G401 (cell line): ENCODE measurements around the gene SLC4A1AP. TPM values are rescaled to one million over a fixed set of nuclear protein-coding genes. Genes with fewer than 3 reads are reported as not detected.

Experiments used
- DNase-seq: peaks from one replicate; pipeline ENCODE4 v3.0.0-alpha.2; 2015; ENCODE audit warnings: low spot score
- in situ Hi-C: cut with HindIII; loops from 2 replicates; pipeline ENCODE4 v1.10.0; 2016; ENCODE audit warnings: low sequenced_read_pairs, mixed read lengths
- total RNA-seq: library from RNA; depleted of rRNA; stranded (reverse); fragments of >200 nt; shearing (Covaris generic); gene quantifications from 2 replicates; pipeline ENCODE4 v1.2.3, GENCODE V29; 2014

The SLC4A1AP gene
- total RNA-seq, 1 experiment from 2014 or later, result 41.5 TPM

DNA sequence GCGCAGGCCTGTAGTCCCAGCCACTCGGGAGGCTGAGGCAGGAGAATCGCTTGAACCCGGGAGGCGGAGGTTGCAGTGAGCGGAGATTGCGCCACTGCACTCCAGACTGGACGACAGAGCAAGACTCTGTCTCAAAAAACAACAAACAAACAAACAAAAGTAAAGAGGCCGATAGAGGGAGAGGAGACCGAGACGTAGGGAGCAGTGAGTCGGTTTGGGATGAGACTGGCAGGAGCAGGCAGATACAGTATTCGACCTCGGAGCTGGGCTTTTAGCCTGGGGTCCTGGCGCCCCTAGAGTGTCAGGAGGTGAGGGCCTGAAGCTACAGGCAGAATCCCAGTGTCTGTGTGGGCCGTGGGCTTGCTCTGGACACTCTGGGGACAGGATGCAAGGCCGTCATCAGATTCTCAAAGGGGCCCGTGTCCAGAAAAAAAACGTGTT lies 51.2 kb downstream of the SLC4A1AP start:
- in situ Hi-C loops, result no loop called here
- no peak for DNase-seq

- in situ Hi-C loops, result no loop called here
- DNase-seq, result peak; percentile 51
These were observed 51.9 kb downstream of the SLC4A1AP start for GRCh38 chr2:27715318-27716210.

GRCh38 chr2:27716301-27717069 lies 52.8 kb downstream of the SLC4A1AP start:
- in situ Hi-C loops, result no loop called here
- peak; percentile 19 for DNase-seq

- peak; percentile 36 for DNase-seq
- in situ Hi-C loops, result no loop called here
These were observed 53.5 kb downstream of the SLC4A1AP start for GRCh38 chr2:27717070-27717795.

DNA sequence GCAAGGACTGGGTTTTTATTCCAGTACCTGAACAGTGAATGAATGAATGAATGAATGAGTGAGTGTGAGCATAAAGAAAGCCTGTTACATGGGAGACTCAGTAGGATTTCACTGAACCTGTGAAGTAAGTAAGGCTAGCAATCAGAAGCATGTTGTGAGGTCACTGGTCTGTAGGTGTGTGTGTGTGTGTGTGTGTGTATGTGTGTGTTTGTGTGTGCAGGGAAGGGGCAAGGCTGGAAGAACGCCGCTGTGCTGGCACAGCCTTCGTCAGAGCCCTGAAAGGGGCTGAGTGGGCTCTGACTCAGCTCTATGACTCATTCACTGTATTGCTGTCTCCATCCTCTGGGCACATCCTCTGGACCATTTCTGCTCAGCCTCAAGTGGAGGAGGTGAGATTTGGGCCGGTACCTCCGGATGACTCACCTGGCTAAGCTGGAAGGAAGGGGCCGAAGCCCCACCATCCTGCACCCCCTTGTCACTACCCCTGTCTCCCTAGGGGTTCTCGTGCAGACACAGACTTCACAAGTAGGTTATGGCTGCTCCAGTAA lies 56.4 kb downstream of the SLC4A1AP start:
- no peak for DNase-seq
- in situ Hi-C loops, result no loop called here

- in situ Hi-C loops, result no loop called here
- no peak for DNase-seq
These were observed 57.6 kb downstream of the SLC4A1AP start for GRCh38 chr2:27721335-27721734.

DNA sequence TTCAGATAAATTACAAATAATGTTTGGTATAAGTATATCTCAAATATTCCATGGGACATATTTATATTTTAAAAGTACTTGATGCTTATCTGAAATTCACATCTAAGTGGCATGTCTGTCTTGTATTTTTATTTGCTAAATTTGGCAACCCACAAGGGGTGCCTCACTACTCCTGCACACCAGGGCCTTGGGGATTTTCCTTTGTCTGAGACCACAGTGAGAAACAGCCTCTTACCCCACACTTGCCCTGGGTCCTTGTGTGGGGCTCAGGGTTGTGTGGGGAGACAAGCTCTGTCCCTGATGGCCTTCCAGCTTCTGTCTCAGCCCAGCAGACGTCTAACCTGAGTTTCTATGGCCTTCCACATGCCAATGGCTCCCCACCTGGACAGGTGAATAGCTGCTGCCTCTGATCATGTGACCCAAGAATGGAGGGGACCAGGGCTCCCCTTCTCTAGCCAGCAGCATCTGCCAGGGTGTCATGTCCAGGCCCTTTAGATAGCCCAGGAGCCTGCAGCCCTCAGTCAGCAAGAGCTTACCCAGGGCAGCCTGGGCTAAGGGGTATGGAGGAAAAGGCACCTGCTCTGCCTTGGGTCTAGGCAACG lies 58.3 kb downstream of the SLC4A1AP start:
- DNase-seq, result no peak
- in situ Hi-C loops, result no loop called here

- DNase-seq, result peak; percentile 67
- in situ Hi-C loops, result no loop called here
These were observed 59.9 kb downstream of the SLC4A1AP start for GRCh38 chr2:27723372-27724144.

DNA sequence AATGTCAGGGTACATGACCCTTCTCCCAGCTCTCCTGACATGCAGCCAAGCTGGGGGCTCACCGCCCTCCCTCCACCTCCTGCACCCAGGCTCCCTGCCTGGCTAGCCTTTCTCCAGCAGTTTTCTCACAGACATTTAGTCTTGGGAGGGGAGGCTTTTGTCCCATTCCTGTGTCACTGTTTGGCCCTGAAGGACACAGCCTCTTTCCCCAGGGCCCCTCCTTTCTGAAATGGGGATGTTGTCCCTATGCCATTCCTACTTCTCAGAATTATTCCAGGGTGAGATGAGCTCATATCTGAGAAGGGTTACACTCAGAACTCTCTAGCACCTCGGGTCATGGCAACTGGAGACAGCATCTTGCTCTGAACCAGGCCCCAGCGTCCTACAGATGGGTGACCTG lies 60.5 kb downstream of the SLC4A1AP start:
- in situ Hi-C loops, result no loop called here

DNA sequence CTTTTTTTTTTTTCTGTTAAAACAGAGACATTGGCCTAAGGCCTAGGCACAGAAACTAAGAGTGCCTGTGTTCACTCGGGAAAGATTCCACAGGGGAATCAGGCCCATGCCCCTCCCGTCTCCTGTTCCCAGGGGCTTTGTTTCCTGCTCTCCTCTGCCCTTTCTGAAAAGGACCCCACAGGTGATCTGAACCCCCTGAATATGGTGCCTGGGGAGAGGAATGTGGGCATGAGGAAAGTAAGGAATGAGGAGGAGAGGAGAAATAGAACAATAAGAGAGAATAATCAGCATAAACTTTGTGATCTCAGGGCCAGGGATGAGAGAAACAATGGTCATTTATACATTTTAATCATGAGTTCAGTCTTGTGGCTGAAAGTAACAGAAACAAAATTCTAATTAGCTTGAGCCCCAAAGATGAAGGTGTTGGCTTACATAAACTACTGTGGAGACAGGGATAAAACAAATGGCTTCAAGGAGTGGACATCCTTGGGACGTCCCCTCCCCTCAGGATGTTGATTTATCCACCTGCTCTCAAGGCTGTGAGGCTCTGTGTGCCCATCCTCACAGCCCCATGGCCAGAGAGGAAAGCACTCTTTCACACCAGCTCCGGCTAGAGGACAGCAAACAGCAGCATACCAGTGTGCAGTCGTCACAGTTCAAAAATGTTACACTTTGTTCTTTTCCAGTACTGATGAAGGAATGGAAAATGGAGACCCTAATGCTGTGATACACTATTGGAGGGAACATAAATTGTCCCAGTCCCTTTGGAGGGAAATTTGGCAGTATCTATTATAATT lies 61.4 kb downstream of the SLC4A1AP start:
- no peak for DNase-seq
- in situ Hi-C loops, result no loop called here

More for the DNA sequence above, 60.5 kb downstream of the SLC4A1AP start:
- no peak for DNase-seq

DNA sequence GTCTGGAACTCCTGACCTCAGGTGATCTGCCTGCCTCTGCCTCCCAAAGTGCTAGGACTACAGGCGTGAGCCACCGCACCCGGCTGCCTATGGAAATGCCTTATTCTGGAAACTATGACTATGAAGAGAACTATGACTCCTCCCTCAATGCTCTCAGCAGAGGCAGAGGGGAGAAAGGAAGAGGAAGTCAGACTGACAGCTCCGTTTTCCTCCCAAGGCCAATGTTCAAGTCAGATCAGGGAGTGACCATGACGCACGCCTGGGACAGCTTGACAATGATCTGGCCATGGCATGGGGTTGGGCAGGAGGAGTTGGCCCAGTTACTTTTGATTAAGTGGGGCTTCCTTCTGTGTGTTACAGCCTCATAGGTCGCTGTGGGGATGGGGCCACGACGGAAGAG lies 63.6 kb downstream of the SLC4A1AP start:
- no peak for DNase-seq
- in situ Hi-C loops, result no loop called here

- no peak for DNase-seq
- in situ Hi-C loops, result no loop called here
These were observed 64.6 kb downstream of the SLC4A1AP start for GRCh38 chr2:27728081-27728858.

DNA sequence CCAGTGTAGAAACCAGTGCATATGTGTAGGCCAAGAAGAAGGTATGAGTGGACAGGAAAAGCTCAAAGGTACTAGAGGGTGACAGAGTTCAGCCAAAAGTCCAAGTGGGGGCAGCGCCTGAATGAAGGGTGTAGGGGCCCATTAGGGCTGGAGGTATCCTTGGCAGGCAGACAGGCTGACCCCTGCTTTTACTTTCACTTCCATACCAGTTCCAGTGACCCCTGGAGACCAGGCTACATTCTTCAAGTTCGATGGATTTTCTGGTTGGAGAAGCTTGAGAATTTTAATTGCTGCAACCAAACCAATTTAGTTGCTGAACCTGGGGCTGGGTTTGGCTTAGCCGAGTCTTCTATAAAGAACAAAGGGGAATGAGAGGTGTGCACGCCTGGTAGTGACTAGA lies 65.5 kb downstream of the SLC4A1AP start:
- no peak for DNase-seq
- in situ Hi-C loops, result no loop called here

DNA sequence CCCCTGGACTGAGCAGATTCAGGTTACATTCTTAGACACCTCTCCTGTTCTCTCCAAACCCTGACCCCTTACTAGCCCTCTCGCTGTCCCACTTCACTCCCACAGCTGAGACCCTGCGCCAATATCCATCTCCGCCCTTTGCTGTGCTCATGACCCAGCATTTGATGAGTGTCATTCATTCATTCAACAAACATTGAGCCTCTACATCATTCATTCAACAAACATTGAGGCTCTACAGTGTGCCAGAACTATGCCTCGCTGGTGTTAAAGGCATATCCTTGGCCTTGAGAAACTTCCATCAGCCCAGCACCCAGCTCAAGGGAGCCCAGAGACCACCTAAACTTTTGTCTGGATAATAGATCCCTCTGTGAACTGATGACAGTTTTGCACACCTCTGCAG lies 65.9 kb downstream of the SLC4A1AP start:
- in situ Hi-C loops, result no loop called here
- no peak for DNase-seq

GRCh38 chr2:27730261-27730662 lies 66.6 kb downstream of the SLC4A1AP start:
- in situ Hi-C loops, result no loop called here
- no peak for DNase-seq

DNA sequence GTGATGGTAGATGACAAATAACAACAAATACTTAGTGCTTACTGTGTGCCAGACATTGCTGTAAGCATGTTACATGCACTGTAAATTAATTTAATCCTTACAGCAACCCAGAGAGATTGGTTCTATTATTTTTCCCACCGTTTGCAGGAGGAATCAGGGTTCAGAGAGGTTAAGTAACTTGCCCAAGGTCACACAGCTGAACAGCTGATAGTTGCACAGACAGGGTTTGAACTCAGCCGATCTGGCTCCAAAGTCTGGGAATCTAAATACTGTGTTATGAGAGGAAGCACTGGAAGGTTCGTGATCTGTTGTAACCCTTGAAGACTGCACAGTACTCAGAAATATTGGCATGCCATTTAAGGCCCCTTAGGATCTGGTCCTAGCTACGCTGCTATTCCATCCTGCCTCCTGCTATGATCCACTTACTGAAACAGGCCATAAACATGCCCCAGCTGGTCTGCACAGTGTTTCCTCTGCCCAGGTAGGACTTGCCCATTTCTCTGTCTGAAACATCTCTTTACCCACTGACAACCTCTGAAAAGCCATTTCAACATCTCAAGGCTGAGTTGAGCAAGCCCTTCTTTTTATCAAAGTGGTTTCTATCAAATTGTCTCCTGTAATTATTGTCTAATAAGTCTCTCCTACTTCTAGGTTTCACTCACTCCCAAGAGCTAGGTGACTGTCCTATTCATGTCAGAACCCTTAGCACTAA lies 67.4 kb downstream of the SLC4A1AP start:
- in situ Hi-C loops, result no loop called here
- no peak for DNase-seq
